Amniotic epithelial cell (primary cell): Measurements from ENCODE around the gene EXD3.

Source experiments
- DNase-seq: peaks from one replicate; pipeline ENCODE4 v3.0.0-alpha.2; 2010; ENCODE audit warnings: low read depth

The EXD3 gene

DNA sequence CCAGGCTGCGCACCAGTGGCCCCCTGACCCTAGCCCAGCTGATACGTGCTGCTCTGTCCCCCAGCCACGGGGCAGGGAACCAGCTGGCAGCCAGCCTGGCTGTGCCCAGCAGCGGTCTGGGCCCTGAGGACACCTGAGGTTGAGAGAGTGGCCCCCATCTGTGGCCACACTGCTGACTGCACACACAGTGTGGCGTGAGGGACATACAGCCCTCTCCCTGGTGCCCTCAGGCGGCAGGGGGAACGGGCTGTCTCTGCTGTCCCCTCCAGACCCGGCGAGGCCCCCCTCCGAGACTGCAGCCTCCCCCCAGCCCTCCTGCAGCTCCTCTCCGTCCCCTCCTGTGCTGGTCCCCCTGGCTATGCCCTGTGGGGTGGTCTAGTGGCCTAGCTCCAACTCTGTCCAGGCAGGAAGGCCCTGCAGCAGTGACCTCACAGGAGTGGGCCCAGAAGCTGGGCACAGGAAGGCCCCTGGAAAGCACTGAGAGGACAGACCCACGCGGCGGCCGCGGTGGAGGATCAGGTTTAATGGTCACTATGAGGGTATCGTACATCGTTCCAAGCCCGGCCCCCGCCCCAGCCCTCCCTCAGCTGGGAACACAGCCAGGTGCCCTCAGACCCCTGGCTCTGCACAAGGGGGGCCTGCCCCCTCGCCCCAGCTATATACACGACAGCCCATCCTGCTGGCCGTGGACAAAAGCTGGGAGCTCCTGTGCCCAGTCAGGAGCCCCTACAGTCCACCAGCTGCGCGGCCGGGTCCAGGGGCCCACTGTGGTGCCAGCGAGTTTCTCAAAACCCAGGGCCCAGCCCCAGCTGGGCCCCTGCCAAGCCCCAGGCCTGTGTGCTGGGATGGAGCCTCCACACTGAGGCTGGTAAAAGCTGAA is 25.0 kb upstream of the EXD3 start:
- no peak for DNase-seq

DNA sequence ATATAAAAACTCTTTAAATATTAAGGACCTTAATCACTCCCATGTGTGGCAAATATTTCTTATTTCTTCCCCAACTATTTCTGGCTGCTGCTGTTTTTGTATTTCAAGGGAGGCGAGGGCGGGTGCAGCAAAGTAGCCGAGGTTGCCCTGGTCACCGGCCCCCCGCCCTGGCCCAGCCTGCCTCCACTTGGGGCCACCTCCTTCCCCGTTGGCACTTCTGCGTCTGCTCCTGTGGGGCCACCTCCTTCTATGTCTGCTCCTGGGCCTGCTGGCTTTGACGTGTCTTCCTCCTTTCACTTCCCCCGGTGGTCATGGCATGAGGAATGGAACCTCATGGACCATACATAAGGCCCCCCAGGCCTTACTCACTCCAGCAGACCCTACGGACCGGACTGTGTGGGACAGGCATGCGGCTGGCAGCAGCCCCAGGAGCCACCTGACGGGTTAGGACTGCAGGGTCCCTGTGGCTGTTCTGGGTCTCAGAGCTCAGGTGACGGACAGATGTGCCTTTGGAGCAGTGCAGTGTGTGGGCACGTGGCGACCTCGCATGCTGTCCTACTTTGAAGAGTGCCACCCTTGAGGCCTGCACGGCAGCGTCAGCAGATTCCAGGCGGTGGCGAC is 24.0 kb upstream of the EXD3 start:
- DNase-seq, result no peak

DNA sequence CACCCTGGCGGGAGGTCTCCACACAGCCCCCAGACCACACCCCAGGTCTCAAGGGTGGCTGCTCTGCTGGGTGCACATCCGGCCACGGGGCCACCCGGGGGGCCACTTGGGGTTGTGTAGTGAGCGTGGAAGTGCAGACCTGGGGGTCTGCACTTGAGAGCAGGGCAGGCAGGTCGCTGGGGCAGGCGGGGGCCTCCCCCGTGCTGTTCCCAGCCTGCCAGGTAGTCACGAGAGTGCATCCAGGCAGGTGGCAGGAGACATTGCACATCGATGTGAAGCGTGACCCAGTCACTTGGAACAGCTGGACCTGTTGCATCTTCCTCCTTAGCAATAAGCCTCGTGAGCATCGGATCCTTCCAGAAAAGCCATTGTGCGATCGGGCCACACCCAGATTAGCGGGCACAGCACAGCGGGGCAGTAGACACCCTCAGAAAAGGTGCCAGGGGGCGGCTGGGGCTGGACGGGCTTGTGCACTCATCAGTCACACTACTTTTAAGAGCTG is 23.0 kb upstream of the EXD3 start:
- DNase-seq, result no peak

DNA sequence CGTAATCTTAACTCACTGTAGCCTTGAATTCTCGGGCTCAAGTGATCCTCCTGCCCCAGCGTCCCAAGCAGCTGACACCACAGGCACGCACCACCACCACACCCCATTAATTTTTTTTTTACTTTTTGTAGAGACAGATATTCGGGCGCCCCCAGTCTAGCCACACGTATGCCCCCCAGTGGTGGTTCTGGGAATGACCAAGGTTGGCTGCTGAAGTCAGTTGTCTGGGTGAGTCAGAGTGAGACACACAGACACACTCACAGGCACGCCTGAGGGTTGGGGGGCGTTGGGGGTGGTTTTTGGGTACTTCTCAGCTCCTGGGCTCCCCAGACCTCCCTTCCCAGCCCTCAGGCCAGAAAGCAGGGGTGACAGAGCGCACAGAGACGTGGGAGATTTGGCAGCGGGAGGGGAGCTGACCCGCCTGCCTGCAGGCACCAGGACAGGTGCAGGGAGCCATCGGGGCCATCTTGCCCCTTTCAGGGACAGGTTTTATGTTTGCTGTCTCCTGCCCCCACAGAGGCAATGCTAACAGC is 22.4 kb upstream of the EXD3 start:
- DNase-seq, result peak; percentile 68

DNA sequence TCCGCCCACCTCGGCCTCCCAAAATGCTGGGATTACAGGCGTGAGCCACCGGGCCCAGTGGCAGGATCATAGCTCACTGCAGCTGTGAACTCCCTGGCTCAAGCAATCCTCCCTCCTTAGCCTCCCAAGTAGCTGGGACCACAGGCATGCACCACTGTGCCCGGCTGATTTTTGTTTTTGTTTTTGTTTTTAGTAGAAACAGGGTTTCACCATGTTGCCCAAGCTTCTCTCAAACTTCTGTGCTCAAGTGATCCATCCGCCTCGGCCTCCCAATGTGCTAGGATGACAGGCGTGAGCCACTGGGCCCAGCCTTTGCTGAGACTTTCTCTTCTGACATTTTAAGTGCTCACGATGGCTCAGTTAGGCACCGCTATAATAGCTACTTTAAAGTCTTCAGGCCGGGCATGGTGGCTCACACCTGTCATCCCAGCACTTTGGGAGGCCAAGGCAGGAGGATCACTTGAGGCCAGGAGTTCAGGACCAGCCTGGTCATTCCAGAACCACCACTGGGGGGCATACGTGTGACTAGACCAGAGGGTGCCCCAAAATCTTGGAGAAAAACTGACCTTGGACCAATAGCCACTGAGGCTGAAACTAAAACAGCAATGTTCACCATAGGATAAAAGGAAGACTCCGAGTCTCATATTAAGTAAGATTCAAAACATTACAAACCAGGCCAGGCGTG is 21.3 kb upstream of the EXD3 start:
- no peak for DNase-seq

DNA sequence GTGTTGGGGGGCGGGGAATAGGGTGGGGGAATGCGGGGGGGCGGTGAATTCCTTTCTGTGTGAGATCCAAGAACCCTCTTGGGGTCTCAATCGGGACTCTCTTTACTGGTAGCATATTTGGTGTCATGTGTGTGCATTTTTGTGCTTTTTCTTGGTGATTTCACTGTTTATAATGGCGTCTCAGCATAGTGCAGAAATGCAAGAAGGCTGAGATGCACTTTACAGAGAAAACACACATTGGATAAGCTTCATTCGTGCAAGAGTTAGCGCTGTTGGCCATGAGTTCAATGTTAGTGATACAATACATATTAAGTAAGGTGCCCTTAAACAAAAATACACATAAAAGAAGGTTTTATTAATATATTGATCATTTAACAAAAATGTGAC is 19.0 kb upstream of the EXD3 start:
- no peak for DNase-seq

DNA sequence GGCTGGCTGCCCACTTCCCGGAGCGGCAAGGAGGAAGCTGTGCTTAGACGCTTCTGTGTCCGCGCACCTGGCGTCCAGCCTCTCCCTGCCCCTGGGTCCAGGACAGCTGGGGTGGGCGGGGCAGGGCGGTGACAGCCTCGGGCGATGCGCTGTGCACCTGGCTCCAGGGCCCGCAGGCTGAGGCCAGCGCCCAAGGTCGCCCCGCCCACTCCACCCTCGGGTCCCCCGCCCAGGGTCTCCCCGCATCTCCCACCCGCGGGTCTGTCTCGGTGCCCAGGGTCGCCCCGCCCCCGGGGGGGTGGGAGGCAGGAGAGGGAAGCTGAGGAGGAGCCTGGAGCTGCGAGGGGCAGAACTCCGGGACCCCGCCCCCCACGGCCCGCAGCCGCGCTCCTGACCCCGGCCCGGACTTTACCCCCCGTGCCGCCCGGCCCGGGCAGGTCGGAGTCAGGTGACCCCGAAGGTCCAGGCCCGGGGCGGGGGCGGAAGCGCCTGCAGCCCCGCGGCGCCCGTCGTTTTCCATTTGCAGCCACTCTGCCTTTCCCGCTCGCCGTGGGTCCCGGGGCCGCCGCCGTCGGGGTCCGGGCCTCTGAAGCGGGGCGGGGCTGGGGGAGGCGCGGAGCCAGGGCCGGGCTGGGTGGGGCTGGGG is 18.4 kb upstream of the EXD3 start, which contains the start of gene ENTPD8:
Gene ENTPD8, minus strand, starts transcription at position 69 of the 646 bp plus-strand sequence. CDS start 3,072 bp downstream, outside the sequence.
- no peak for DNase-seq

DNA sequence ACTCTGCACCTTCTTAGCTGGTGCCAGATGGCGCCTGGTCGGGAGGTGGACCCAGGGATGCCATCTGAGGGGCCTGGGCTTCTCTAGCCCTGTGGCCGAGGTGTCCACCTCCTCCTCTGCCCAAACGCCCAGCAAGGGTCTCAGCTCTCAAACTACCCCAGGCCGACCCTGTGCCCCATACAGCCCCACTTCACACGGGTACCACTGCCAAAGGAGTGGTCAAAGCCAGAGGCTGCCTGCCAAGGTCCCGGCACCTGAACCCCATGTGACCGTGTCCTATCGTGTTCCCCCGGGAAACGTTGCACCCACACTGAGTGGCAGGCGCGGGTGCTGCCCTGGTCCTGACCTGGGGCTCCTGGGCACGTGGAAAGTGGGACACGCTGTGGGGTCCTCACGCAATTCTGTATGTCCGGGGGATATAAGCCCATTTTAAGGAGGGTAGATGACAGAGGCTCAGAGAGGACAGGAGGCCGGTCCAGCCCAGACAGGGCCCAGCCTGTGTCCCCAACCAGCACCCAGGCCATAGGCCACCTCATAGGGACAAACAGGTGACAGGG is 16.3 kb upstream of the EXD3 start:
- no peak for DNase-seq

DNA sequence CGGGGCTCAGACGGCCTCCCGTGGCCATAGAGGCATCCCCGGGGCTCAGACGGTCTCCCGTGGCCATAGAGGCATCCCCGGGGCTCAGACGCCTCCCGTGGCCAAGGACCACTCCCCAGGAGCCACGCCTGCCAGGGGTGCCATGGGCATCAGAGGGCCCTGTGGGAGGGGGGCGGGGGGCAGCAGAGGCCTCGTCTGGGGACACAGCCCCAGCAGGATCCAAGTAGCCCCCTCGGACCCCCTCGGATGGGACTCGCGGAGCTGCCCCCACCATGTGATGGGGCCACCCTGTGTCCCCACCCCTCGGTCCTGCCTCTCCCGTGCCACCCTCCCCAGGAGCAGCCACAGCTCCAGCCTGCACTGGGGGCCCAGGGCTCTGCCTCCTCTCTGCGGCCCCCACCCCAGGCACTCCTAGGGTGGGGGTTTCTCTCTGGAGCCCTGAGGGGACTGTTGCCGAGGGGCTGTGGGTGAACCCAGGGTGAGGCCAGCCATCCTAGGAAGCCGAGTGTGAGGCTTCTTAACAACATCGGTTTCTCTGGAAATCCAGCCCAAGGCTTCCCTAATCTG is 15.7 kb upstream of the EXD3 start:
- no peak for DNase-seq

DNA sequence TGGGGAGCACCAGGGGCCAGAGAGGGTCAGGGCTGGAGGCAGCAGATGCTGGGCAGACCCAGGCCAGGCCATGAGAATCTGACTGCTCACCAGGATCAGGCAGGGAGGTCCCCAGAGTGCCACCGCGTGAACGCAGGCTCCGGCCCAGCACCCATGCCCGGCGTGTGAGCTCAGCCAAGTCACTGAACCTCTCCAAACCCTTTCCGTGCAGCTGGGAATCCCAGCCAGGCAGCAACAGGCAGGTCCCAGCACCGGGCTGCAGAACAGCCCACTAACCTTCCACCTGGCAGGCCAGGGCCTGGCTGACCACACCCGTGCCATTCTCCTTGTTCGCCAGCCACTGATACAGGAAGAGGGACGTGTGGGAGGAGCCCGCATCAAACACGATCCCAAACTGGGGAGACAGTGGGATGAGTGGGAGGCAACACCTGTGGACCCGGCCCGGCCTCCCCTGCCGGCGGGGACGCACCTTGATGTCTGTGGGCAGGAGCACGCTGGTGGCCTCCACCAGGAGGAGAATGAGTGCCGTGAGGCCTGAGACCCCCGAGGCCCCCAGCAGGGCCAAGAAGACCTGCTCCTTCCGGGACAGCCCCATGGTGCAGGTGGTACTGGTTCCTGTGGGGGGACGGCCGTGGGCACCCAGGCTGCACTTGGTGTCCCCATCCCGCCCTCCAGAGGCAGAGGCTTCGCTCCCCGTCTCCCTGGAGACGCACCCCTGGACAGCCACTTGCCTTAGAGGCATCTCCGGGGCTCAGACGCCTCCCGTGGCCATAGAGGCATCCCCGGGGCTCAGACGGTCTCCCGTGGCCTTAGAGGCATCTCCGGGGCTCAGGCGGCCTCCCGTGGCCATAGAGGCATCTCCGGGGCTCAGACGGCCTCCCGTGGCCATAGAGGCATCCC is 15.0 kb upstream of the EXD3 start:
- DNase-seq, result no peak

DNA sequence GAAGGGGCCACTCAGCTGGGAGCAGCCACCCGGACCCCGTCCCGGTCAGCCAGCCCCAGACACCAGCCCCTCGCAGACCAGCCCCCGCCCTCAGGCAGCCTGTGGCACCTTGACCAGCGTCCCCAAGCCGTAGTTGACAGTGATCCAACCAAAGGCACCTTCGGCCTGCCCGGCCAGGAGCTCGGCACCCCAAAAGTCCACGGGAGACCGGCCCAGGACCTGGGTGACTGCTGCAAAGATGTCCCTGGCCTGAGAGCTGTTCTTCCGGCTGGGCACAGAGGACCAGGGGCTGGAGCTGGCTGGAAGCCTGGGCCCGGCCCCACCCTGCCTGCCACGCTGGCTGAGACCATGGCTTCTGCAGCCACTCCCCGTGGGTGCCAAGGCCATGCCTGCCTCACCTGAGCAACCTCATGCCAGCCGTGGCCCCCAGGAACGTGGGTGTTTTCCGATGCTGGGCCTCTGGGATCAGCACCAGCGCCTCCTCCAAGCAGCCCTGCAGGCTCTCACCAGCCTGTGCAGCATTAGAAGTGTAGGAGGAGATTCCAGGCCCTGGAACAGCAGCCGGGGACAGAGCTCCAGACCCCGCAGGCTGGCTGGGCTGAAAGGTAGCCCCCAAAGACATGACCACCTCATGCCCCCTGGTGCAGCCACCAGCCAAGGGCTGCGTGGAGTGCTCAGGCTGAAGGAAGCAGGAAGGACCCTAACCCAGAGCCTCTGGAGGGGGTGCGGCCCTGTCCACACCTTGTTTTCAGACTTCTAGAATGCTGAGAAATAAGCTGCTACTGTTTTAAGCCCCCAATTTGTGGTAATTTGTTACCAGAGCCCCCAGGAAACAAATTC is 14.0 kb upstream of the EXD3 start:
- DNase-seq, result no peak

DNA sequence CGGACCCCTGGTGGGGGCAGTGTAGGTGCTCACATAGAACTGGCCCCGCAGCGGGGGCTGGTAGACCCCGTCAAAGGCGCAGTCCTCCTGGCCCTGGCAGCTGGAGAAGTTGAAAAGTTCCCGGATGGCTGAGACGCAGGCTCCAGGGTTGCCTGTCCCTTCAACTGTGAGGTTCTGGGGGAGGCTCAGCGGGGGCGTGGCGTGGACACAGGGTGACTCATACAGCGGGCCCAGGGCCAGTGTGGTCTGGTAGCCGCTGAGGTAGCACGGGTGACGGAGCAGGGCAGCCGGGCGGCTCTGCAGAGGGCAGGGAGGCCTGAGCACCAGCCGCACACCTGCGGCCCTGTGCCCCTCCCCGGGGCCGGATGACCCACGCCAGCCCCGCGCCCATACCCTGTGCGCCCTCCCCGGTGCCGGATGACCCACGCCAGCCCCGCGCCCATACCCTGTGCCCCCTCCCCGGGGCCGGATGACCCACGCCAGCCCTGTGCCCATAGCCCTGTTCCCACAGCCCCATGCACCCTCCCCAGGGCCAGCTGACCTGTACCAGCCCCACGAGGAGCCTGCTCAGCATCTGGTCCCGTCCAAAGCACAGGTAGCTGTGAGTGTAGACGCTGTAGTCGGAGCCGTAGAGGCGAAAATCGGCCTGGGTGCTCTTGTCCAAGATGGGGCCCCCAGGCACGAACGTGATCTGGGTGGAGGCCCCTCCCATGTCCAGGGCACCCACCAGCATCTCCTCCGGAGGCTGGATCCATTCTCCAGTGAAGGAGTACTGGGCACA is 13.2 kb upstream of the EXD3 start:
- peak; percentile 78 for DNase-seq

DNA sequence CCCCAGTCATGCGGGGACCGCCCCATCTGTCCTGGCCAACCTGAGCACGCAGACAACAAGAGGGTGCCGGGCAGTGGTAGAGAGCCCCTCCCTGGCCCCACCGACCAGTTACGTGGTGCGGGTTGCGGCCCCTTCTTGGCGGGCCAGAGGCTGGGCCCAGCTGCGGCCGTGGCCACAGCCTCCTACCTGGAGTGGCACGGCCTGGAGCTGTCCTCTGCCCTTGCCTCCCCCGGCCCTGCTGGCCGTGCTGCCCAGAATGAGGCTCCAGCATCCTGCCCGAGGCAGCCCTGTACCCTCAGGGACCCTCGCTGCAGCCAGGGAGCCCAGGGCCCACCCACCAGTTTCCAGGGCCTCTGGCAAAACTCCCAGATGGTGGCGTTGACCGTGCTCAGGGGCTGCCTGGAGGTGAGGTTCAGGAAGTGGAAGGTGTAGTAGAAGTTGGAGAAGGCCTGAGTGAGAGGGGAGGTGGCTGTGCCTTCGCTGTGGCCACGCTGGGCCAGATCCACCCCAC is 12.5 kb upstream of the EXD3 start:
- no peak for DNase-seq

DNA sequence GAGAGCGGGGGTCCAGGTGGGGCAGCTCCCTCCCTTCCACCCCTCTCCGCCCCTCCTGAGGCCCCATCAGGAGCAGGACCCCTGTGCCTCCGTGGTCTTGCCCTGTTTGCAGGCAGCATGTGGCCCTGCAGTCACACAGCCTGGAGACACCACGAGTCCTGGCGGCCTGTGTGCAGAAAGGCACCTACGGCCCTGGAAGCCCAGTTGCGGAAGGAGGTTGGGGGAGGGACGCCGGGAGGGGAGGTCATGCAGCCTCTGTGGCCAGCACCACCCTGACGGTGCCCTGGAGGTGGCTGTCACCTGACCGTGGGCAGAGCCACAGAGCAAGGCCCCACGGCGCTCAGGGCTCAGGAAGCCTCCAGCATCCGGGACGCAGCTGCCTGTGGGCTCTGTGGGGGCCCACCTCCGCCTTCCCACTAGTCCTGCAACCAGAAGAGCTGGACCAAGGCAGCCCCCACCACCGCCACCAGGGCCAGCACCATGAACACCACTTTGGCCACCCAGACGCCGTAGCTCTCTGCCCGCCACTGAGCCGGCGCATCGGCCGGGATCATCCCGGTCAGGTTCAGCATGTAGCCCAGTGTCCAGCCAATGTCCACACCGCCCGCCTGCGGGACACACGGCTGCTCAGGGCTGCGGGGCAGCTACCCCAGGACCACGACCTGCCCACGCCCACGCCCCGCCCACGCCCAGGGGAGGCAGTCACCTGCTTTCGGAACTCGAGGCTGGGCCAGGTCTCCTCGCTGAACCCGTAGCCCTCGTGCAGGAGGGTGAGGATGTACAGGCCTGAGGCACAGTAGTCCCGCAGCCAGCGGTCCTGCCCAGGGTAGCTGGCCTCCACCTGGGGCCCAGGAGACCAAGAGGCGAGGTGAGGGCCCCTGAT is 11.8 kb upstream of the EXD3 start:
- no peak for DNase-seq

DNA sequence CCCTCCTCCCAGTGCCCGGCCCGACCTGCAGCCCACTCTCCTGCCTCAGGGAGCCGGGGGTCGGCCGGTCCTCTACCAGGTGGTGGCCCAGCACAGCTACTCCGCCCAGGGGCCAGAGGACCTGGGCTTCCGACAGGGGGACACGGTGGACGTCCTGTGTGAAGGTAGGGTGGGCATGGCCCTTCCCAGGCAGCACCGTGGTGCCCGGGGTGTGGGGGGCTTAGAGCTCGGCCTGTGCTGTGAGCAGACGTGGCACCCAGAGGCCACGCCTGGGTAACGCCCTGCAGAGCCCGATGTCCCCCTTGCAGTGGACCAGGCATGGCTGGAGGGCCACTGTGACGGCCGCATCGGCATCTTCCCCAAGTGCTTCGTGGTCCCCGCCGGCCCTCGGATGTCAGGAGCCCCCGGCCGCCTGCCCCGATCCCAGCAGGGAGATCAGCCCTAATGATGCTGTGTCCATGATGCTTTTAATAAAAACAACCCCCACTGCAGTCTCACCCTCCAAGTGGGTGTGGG is 11.0 kb upstream of the EXD3 start:
- no peak for DNase-seq

DNA sequence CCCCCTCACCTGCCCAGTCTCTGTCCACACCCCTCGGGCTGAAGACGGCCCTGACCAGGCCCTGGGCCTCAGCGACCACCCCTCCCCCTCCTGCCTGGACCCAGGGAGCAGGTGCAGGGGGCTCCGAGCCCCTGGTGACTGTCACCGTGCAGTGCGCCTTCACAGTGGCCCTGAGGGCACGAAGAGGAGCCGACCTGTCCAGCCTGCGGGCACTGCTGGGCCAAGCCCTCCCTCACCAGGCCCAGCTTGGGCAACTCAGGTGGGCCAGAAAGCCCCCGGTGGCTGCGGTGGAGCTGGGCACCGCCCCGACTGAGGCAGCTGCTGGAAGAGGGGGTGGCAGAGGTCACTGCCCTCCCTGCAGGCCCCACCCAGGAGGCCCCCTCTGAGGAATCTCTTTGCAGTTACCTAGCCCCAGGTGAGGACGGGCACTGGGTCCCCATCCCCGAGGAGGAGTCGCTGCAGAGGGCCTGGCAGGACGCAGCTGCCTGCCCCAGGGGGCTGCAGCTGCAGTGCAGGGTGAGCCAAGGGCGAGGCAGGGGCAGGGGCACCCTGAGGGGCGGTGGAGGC is 10.5 kb upstream of the EXD3 start:
- no peak for DNase-seq
